IMR-90 (cell line): ENCODE results near the gene TNPO1.

ENCODE experiments used
- BHLHE40 ChIP-seq: fragments of 150-350 bp; IDR thresholded peaks from 2 replicates; pipeline ENCODE4 v1.6.1; 2016; ENCODE audit warnings: mild to moderate bottlenecking, low read depth, low read length
- CTCF ChIP-seq: conservative IDR thresholded peaks from 2 replicates; pipeline ENCODE4 v1.5.1; 2012; ENCODE audit warnings: mild to moderate bottlenecking, low read depth, low read length, improper control_type of control experiment
- MAFK ChIP-seq: IDR thresholded peaks from 2 replicates; pipeline ENCODE4 v1.6.1; 2012; ENCODE audit warnings: low read depth, low read length, improper control_type of control experiment
- MAZ ChIP-seq: IDR thresholded peaks from 2 replicates; pipeline ENCODE4 v1.6.1; 2012; ENCODE audit warnings: low read depth, mild to moderate bottlenecking, low read length, improper control_type of control experiment, moderate library complexity, borderline replicate concordance
- MXI1 ChIP-seq: IDR thresholded peaks from 2 replicates; pipeline ENCODE4 v1.6.1; 2012; ENCODE audit warnings: low read depth, mild to moderate bottlenecking, low read length, moderate library complexity, borderline replicate concordance
- NFE2L2 ChIP-seq: fragments of 150-350 bp; IDR thresholded peaks from 2 replicates; pipeline ENCODE4 v1.6.1; 2016; ENCODE audit warnings: low read depth, mild to moderate bottlenecking, low read length
- POLR2A ChIP-seq: IDR thresholded peaks from 2 replicates; pipeline ENCODE4 v1.6.1; 2012; ENCODE audit warnings: mild to moderate bottlenecking, low read depth, low read length
- RCOR1 ChIP-seq: IDR thresholded peaks from 2 replicates; pipeline ENCODE4 v1.6.1; 2012; ENCODE audit warnings: mild to moderate bottlenecking, low read length, improper control_type of control experiment; ENCODE audit not compliant: insufficient replicate concordance
- RFX5 ChIP-seq: IDR thresholded peaks from 2 replicates; pipeline ENCODE4 v1.8.0; 2012; ENCODE audit warnings: low read depth, mild to moderate bottlenecking, low read length, moderate library complexity
- SMC3 ChIP-seq: fragments of 150-350 bp; IDR thresholded peaks from 2 replicates; pipeline ENCODE4 v1.6.1; 2016; ENCODE audit warnings: low read depth, mild to moderate bottlenecking, antibody characterized with exemption, low read length, moderate library complexity
- USF2 ChIP-seq: fragments of 150-350 bp; IDR thresholded peaks from 2 replicates; pipeline ENCODE4 v1.6.1; 2017; ENCODE audit warnings: mild to moderate bottlenecking, antibody characterized with exemption, low read length, low read depth

- TF ChIP-seq MAFK (no peak), CTCF (no peak), MXI1 (no peak), POLR2A (no peak), NFE2L2 (no peak), USF2 (no peak), RCOR1 (no peak), SMC3 (no peak), MAZ (no peak), BHLHE40 (no peak), RFX5 (no peak)
These were observed 6.5 kb downstream of the TNPO1 start for GRCh38 chr5:72822944-72823343.
